ENCODE results near the gene ZNF74.
"Not testable (repeated sequence)": the region's sequence is repeated elsewhere in the genome, so short reads cannot be mapped to it uniquely, and the experiment has no call there.

DNA sequence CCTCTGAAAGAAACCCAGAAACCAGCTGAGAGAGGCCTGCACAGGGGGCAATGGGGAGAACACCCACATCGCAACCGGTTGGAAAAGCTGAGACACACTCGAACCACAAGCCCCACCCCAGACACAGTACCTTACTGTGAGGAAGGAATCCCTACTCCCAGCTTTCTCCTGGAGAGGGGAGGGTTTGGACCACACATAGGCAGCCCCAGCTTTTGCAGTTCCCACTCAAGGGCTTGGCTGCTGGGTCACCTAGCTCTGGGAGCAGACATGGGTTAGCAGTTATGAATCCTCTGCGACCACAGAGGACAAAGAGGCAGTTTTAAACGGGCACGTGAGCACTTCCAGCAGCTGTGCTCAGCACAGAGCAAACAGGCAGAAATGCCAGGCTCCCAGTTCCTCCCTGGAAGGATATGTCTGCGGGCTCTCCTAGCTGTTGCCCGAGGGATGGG lies 21.5 kb upstream of the ZNF74 start:
- TF ChIP-seq, protein P1, sequence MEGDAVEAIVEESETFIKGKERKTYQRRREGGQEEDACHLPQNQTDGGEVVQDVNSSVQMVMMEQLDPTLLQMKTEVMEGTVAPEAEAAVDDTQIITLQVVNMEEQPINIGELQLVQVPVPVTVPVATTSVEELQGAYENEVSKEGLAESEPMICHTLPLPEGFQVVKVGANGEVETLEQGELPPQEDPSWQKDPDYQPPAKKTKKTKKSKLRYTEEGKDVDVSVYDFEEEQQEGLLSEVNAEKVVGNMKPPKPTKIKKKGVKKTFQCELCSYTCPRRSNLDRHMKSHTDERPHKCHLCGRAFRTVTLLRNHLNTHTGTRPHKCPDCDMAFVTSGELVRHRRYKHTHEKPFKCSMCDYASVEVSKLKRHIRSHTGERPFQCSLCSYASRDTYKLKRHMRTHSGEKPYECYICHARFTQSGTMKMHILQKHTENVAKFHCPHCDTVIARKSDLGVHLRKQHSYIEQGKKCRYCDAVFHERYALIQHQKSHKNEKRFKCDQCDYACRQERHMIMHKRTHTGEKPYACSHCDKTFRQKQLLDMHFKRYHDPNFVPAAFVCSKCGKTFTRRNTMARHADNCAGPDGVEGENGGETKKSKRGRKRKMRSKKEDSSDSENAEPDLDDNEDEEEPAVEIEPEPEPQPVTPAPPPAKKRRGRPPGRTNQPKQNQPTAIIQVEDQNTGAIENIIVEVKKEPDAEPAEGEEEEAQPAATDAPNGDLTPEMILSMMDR (IDR thresholded peaks at IDR 0.05; ENCODE audit: low read depth, low read length) = not testable (repeated sequence)
- TF ChIP-seq POLR2A (IDR thresholded peaks at IDR 0.05; ENCODE audit: extremely low read depth, insufficient read length) = not testable (repeated sequence)
- TF ChIP-seq, protein P2, sequence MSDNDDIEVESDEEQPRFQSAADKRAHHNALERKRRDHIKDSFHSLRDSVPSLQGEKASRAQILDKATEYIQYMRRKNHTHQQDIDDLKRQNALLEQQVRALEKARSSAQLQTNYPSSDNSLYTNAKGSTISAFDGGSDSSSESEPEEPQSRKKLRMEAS (IDR thresholded peaks at IDR 0.05; ENCODE audit: low read depth, low read length) = not testable (repeated sequence)
